Neural cell (in vitro differentiated cells): ENCODE data around the gene PAEP. TPM values are rescaled to one million over a fixed set of nuclear protein-coding genes. Genes with fewer than 3 reads are reported as not detected.

Experiments used
- H2AFZ ChIP-seq: fragments of 200-600, 300-800 bp; sonication (generic), shearing (Covaris generic); 2 replicates; pipeline ENCODE4 v1.6.0; 2014; ENCODE audit warnings: low read depth, mild to moderate bottlenecking, antibody characterized with exemption, low read length, moderate library complexity
- H3F3A ChIP-seq: fragments of 200-600 bp; shearing (Covaris generic); 2 replicates; pipeline ENCODE4 v1.6.1; 2016; ENCODE audit warnings: mild to moderate bottlenecking, moderate library complexity, mixed read lengths, antibody characterized with exemption, low read length; ENCODE audit not compliant: insufficient read depth, poor library complexity, severe bottlenecking
- H3K27ac ChIP-seq: fragments of 200-600, 300-800 bp; sonication (generic), shearing (Covaris generic); 2 replicates; pipeline ENCODE4 v1.5.1; 2014; ENCODE audit warnings: mild to moderate bottlenecking, low read length, moderate library complexity
- H3K27me3 ChIP-seq: fragments of 300-800, 200-600 bp; sonication (generic), shearing (Covaris generic); 2 replicates; pipeline ENCODE4 v1.6.0; 2014; ENCODE audit warnings: mild to moderate bottlenecking, low read depth, low read length, moderate library complexity; ENCODE audit not compliant: insufficient read depth
- H3K36me3 ChIP-seq: fragments of 300-800, 200-600 bp; sonication (generic), shearing (Covaris generic); 2 replicates; pipeline ENCODE4 v1.5.1; 2014; ENCODE audit warnings: mild to moderate bottlenecking, antibody characterized with exemption, low read length, moderate library complexity; ENCODE audit not compliant: insufficient read depth
- H3K4me2 ChIP-seq: fragments of 300-800, 200-600 bp; sonication (generic), shearing (Covaris generic); 2 replicates; pipeline ENCODE4 v1.6.0; 2014; ENCODE audit warnings: mild to moderate bottlenecking, low read length
- H3K4me3 ChIP-seq: fragments of 300-800, 200-600 bp; sonication (generic), shearing (Covaris generic); 2 replicates; pipeline ENCODE4 v1.5.1; 2014; ENCODE audit warnings: mild to moderate bottlenecking, low read length, moderate library complexity
- H3K79me2 ChIP-seq: fragments of 200-600 bp; shearing (Covaris generic); replicated peaks from 2 replicates; pipeline ENCODE4 v1.6.0; 2014; ENCODE audit warnings: mild to moderate bottlenecking, low read length, moderate library complexity; ENCODE audit not compliant: insufficient read depth
- H3K9ac ChIP-seq: fragments of 300-800, 200-600 bp; sonication (generic), shearing (Covaris generic); 2 replicates; pipeline ENCODE4 v1.6.1; 2016; ENCODE audit warnings: mild to moderate bottlenecking, low read length, mixed read lengths
- H3K9me2 ChIP-seq: fragments of 200-600 bp; shearing (Covaris generic); 2 replicates; pipeline ENCODE4 v1.6.1; 2016; ENCODE audit warnings: mild to moderate bottlenecking, low read length, mixed read lengths; ENCODE audit not compliant: insufficient read depth
- H3K9me3 ChIP-seq: fragments of 200-600, 300-800 bp; sonication (generic), shearing (Covaris generic); 2 replicates; pipeline ENCODE4 v1.6.1; 2016; ENCODE audit warnings: mild to moderate bottlenecking, mixed run types, low read length, moderate library complexity, mixed read lengths
- H4K20me1 ChIP-seq: fragments of 200-600 bp; shearing (Covaris generic); 2 replicates; pipeline ENCODE4 v1.6.1; 2016; ENCODE audit warnings: mild to moderate bottlenecking, mixed run types; ENCODE audit not compliant: insufficient read depth
- CTCF ChIP-seq: fragments of 450-650 bp; IDR thresholded peaks from 2 replicates; pipeline ENCODE4 v1.5.1; 2014; ENCODE audit warnings: antibody characterized with exemption, mild to moderate bottlenecking, moderate library complexity; ENCODE audit not compliant: poor library complexity, severe bottlenecking
- EP300 ChIP-seq: fragments of 450-650 bp; conservative IDR thresholded peaks from 2 replicates; pipeline ENCODE4 v1.6.1; 2014; ENCODE audit warnings: antibody characterized with exemption, mild to moderate bottlenecking, moderate library complexity; ENCODE audit not compliant: poor library complexity, severe bottlenecking
- EZH2 ChIP-seq: fragments of 200-600, 300-800 bp; shearing (Covaris generic), sonication (generic); IDR thresholded peaks from 2 replicates; pipeline ENCODE4 v1.6.1; 2014; ENCODE audit warnings: antibody characterized with exemption, low read length, borderline replicate concordance, mild to moderate bottlenecking; ENCODE audit not compliant: insufficient read depth, poor library complexity, severe bottlenecking
- MXI1 ChIP-seq: fragments of 450-650 bp; conservative IDR thresholded peaks from 2 replicates; pipeline ENCODE4 v1.6.1; 2014; ENCODE audit warnings: antibody characterized with exemption, mild to moderate bottlenecking; ENCODE audit not compliant: poor library complexity, severe bottlenecking
- POLR2AphosphoS5 ChIP-seq: IDR thresholded peaks from 2 replicates; pipeline ENCODE4 v1.6.1; 2012
- RAD21 ChIP-seq: fragments of 450-650 bp; conservative IDR thresholded peaks from 2 replicates; pipeline ENCODE4 v1.6.1; 2014; ENCODE audit warnings: antibody characterized with exemption, mild to moderate bottlenecking, moderate library complexity
- SMC3 ChIP-seq: fragments of 450-650 bp; conservative IDR thresholded peaks from 2 replicates; pipeline ENCODE4 v1.6.1; 2014; ENCODE audit warnings: antibody characterized with exemption, mild to moderate bottlenecking, moderate library complexity; ENCODE audit not compliant: poor library complexity
- TAF1 ChIP-seq: IDR thresholded peaks from 2 replicates; pipeline ENCODE4 v1.6.1; 2012; ENCODE audit warnings: low read depth
- polyA plus RNA-seq: library from polyadenylated mRNA; depleted of rRNA; stranded (reverse); fragments of >200 nt; gene quantifications from 2 replicates; pipeline ENCODE4 v1.2.3, GENCODE V29; 2014
- TF ChIP-seq, protein P1 (sequence below): IDR thresholded peaks from 2 replicates; pipeline ENCODE4 v1.6.1; 2012; ENCODE audit warnings: borderline replicate concordance

The PAEP gene
- polyA plus RNA-seq, 1 donor from 2014 or later, result not detected

DNA sequence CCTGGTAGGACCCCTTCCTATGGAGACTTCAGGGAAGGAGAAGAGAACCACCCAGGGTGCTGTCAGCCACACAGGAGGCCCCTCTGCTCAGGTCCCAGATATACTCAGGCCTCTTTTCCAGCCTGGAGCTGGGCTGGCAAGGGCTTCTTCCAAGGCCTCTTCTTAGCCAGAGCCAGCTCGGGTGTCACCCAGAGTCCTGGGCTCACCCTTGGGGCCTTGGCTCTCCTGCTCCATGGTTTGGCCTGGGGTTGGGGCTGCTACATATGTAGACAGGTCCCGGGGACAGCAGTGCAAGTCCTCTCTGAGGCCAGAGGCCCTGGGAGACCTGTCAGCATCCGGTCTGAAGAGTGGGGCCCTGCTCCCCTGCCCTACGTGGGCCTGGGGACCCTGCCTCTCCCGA lies 22.8 kb downstream of the PAEP start:
- no peaks in the 10 kb centered on the region for H3K9me2 ChIP-seq
- H3K79me2 ChIP-seq, result no peaks in the 10 kb centered on the region
- H3K27me3 ChIP-seq, result peaks cover 4% of the 10 kb centered on the region
- H3K4me2 ChIP-seq, result no peak overlapping the region
- no peaks in the 10 kb centered on the region for H4K20me1 ChIP-seq
- no peak overlapping the region for H3K4me3 ChIP-seq
- H3K36me3 ChIP-seq, result no peaks in the 10 kb centered on the region
- TF ChIP-seq SMC3, result no peak
- TF ChIP-seq, protein P1, sequence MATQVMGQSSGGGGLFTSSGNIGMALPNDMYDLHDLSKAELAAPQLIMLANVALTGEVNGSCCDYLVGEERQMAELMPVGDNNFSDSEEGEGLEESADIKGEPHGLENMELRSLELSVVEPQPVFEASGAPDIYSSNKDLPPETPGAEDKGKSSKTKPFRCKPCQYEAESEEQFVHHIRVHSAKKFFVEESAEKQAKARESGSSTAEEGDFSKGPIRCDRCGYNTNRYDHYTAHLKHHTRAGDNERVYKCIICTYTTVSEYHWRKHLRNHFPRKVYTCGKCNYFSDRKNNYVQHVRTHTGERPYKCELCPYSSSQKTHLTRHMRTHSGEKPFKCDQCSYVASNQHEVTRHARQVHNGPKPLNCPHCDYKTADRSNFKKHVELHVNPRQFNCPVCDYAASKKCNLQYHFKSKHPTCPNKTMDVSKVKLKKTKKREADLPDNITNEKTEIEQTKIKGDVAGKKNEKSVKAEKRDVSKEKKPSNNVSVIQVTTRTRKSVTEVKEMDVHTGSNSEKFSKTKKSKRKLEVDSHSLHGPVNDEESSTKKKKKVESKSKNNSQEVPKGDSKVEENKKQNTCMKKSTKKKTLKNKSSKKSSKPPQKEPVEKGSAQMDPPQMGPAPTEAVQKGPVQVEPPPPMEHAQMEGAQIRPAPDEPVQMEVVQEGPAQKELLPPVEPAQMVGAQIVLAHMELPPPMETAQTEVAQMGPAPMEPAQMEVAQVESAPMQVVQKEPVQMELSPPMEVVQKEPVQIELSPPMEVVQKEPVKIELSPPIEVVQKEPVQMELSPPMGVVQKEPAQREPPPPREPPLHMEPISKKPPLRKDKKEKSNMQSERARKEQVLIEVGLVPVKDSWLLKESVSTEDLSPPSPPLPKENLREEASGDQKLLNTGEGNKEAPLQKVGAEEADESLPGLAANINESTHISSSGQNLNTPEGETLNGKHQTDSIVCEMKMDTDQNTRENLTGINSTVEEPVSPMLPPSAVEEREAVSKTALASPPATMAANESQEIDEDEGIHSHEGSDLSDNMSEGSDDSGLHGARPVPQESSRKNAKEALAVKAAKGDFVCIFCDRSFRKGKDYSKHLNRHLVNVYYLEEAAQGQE, result no peak
- TF ChIP-seq EZH2, result no peak
- no peak for TF ChIP-seq MXI1
- TF ChIP-seq EP300, result no peak
- TF ChIP-seq RAD21, result no peak
- no peak for TF ChIP-seq TAF1
- TF ChIP-seq POLR2AphosphoS5, result no peak
- TF ChIP-seq CTCF, result no peak
- no peaks in the 10 kb centered on the region for H3F3A ChIP-seq
- H2AFZ ChIP-seq, result no peak overlapping the region
- H3K9ac ChIP-seq, result no peak overlapping the region
- no peaks in the 10 kb centered on the region for H3K9me3 ChIP-seq
- H3K27ac ChIP-seq, result no peak overlapping the region

DNA sequence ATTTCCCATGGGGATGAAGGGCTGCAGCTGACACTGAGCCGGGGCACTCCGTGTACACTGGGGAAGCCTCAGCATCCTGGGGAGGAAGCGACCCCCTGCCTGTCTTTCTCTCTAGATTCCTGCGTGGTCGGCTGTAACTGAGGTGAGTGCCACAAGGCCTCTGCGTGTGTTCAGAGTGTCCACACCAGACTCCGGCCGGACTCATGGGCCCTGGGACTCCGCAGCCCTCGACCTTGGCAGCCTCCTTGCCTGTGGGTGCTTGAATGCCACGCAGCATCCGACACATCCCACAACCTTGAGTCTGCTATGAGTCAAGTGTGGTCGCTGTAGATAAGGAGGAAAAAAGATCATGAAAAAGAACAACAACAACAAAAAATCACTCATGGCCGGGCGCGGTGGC lies 23.4 kb downstream of the PAEP start:
- Histone ChIP-seq H3K27ac (no peak overlapping the region), H3K9me2 (no peaks in the 10 kb centered on the region), H2AFZ (no peak overlapping the region), H3K9me3 (no peaks in the 10 kb centered on the region), H3K27me3 (no peaks in the 10 kb centered on the region), H3K79me2 (no peaks in the 10 kb centered on the region), H3K36me3 (no peaks in the 10 kb centered on the region), H3K4me3 (no peak overlapping the region), H3K4me2 (no peak overlapping the region), H3K9ac (no peak overlapping the region), H4K20me1 (no peaks in the 10 kb centered on the region), H3F3A (no peaks in the 10 kb centered on the region)
- TF ChIP-seq TAF1 (no peak), CTCF (no peak), POLR2AphosphoS5 (no peak), SMC3 (no peak), RAD21 (no peak), EP300 (no peak), MXI1 (no peak), EZH2 (no peak)
- TF ChIP-seq, protein P1, result no peak
